ENCODE data around the gene PREP. TPM values are rescaled to one million over a fixed set of nuclear protein-coding genes. Genes with fewer than 3 reads are reported as not detected.

PREP gene
- total and polyA plus RNA-seq, 2 donors, result 17.8 to 23.2 TPM

GRCh38 chr6:105364243-105364642 lies 38.6 kb downstream of the PREP start:
- DNase-seq (ENCODE audit: low read depth in 6 of 9, low spot score in 9 of 9), result no peak
- peaks cover 13 to 35% of the 10 kb centered on the region in 2 donors for H3K36me3 ChIP-seq (ENCODE audit: control insufficient read depth in 2 of 2, insufficient read depth in 2 of 2, low read length in 1 of 2)
- no peak overlapping the region for H3K27ac ChIP-seq (ENCODE audit: low read depth in 1 of 2, low read length in 1 of 2)
- no peaks in the 10 kb centered on the region for H3K27me3 ChIP-seq (ENCODE audit: control insufficient read depth in 2 of 2, insufficient read depth in 1 of 2, low read length in 1 of 2)
- H3K9me3 ChIP-seq (ENCODE audit: control insufficient read depth in 2 of 2, insufficient read depth in 1 of 2, low read length in 1 of 2), result no peaks in the 10 kb centered on the region
- H3K4me3 ChIP-seq (ENCODE audit: low read length in 2 of 2), result no peak overlapping the region
- 91% methylated on average over 11 of the region's 11 CpGs for WGBS
- H3K4me1 ChIP-seq (ENCODE audit: control insufficient read depth in 2 of 2, insufficient read depth in 2 of 2, low read length in 2 of 2), result no peaks in the 10 kb centered on the region

- H3K27me3 ChIP-seq (ENCODE audit: control insufficient read depth in 2 of 2, insufficient read depth in 1 of 2, low read length in 1 of 2), result no peaks in the 10 kb centered on the region
- 80% methylated on average over 1 of the region's 1 CpG for WGBS
- DNase-seq (ENCODE audit: low read depth in 6 of 9, low spot score in 9 of 9), result no peak
- no peak overlapping the region for H3K4me3 ChIP-seq (ENCODE audit: low read length in 2 of 2)
- H3K4me1 ChIP-seq (ENCODE audit: control insufficient read depth in 2 of 2, insufficient read depth in 2 of 2, low read length in 2 of 2), result no peaks in the 10 kb centered on the region
- no peaks in the 10 kb centered on the region for H3K9me3 ChIP-seq (ENCODE audit: control insufficient read depth in 2 of 2, insufficient read depth in 1 of 2, low read length in 1 of 2)
- peak overlapping the region in 1 of 2 donors; percentile 22 for H3K27ac ChIP-seq (ENCODE audit: low read depth in 1 of 2, low read length in 1 of 2)
- peaks cover 18 to 35% of the 10 kb centered on the region in 2 donors for H3K36me3 ChIP-seq (ENCODE audit: control insufficient read depth in 2 of 2, insufficient read depth in 2 of 2, low read length in 1 of 2)
These were observed 39.7 kb downstream of the PREP start for GRCh38 chr6:105363100-105363754.

- WGBS, result 98% methylated on average over 10 of the region's 10 CpGs
- Histone ChIP-seq H3K27me3 (ENCODE audit: control insufficient read depth in 2 of 2, insufficient read depth in 1 of 2, low read length in 1 of 2) (no peaks in the 10 kb centered on the region), H3K27ac (ENCODE audit: low read depth in 1 of 2, low read length in 1 of 2) (no peak overlapping the region), H3K4me1 (ENCODE audit: control insufficient read depth in 2 of 2, insufficient read depth in 2 of 2, low read length in 2 of 2) (no peaks in the 10 kb centered on the region), H3K9me3 (ENCODE audit: control insufficient read depth in 2 of 2, insufficient read depth in 1 of 2, low read length in 1 of 2) (no peaks in the 10 kb centered on the region), H3K36me3 (ENCODE audit: control insufficient read depth in 2 of 2, insufficient read depth in 2 of 2, low read length in 1 of 2) (peaks cover 17 to 36% of the 10 kb centered on the region in 2 donors), H3K4me3 (ENCODE audit: low read length in 2 of 2) (no peak overlapping the region)
- DNase-seq (ENCODE audit: low read depth in 6 of 9, low spot score in 9 of 9), result no peak
These were observed 43.2 kb downstream of the PREP start for GRCh38 chr6:105359419-105360370.

- Histone ChIP-seq H3K36me3 (ENCODE audit: control insufficient read depth in 2 of 2, insufficient read depth in 2 of 2, low read length in 1 of 2) (peaks cover 14 to 39% of the 10 kb centered on the region in 2 donors), H3K4me1 (ENCODE audit: control insufficient read depth in 2 of 2, insufficient read depth in 2 of 2, low read length in 2 of 2) (no peaks in the 10 kb centered on the region), H3K27ac (ENCODE audit: low read depth in 1 of 2, low read length in 1 of 2) (no peak overlapping the region), H3K9me3 (ENCODE audit: control insufficient read depth in 2 of 2, insufficient read depth in 1 of 2, low read length in 1 of 2) (no peaks in the 10 kb centered on the region), H3K27me3 (ENCODE audit: control insufficient read depth in 2 of 2, insufficient read depth in 1 of 2, low read length in 1 of 2) (no peaks in the 10 kb centered on the region), H3K4me3 (ENCODE audit: low read length in 2 of 2) (no peak overlapping the region)
- DNase-seq (ENCODE audit: low read depth in 6 of 9, low spot score in 9 of 9), result no peak
- WGBS, result 99% methylated on average over 1 of the region's 1 CpG
These were observed 45.7 kb downstream of the PREP start for GRCh38 chr6:105357165-105357564.

GRCh38 chr6:105352037-105352617 lies 50.8 kb downstream of the PREP start:
- H3K9me3 ChIP-seq (ENCODE audit: control insufficient read depth in 2 of 2, insufficient read depth in 1 of 2, low read length in 1 of 2), result no peaks in the 10 kb centered on the region
- no peak overlapping the region for H3K27ac ChIP-seq (ENCODE audit: low read depth in 1 of 2, low read length in 1 of 2)

GRCh38 chr6:105348897-105349296 lies 54.0 kb downstream of the PREP start:
- DNase-seq (ENCODE audit: low read depth in 6 of 9, low spot score in 9 of 9), result no peak
- H3K4me3 ChIP-seq (ENCODE audit: low read length in 2 of 2), result no peak overlapping the region
- H3K27me3 ChIP-seq (ENCODE audit: control insufficient read depth in 2 of 2, insufficient read depth in 1 of 2, low read length in 1 of 2), result no peaks in the 10 kb centered on the region
- no peaks in the 10 kb centered on the region for H3K9me3 ChIP-seq (ENCODE audit: control insufficient read depth in 2 of 2, insufficient read depth in 1 of 2, low read length in 1 of 2)
- H3K27ac ChIP-seq (ENCODE audit: low read depth in 1 of 2, low read length in 1 of 2), result no peak overlapping the region
- H3K4me1 ChIP-seq (ENCODE audit: control insufficient read depth in 2 of 2, insufficient read depth in 2 of 2, low read length in 2 of 2), result no peaks in the 10 kb centered on the region
- 99% methylated on average over 1 of the region's 1 CpG for WGBS
- H3K36me3 ChIP-seq (ENCODE audit: control insufficient read depth in 2 of 2, insufficient read depth in 2 of 2, low read length in 1 of 2), result peaks cover 11 to 52% of the 10 kb centered on the region in 2 donors

More at GRCh38 chr6:105352037-105352617, 50.8 kb downstream of the PREP start:
- Histone ChIP-seq H3K27me3 (ENCODE audit: control insufficient read depth in 2 of 2, insufficient read depth in 1 of 2, low read length in 1 of 2) (no peaks in the 10 kb centered on the region), H3K4me3 (ENCODE audit: low read length in 2 of 2) (no peak overlapping the region), H3K4me1 (ENCODE audit: control insufficient read depth in 2 of 2, insufficient read depth in 2 of 2, low read length in 2 of 2) (no peaks in the 10 kb centered on the region), H3K36me3 (ENCODE audit: control insufficient read depth in 2 of 2, insufficient read depth in 2 of 2, low read length in 1 of 2) (peaks cover 12 to 49% of the 10 kb centered on the region in 2 donors)
- 98% methylated on average over 4 of the region's 4 CpGs for WGBS
- DNase-seq (ENCODE audit: low read depth in 6 of 9, low spot score in 9 of 9), result no peak

GRCh38 chr6:105346052-105346451 lies 56.8 kb downstream of the PREP start:
- no peak for DNase-seq (ENCODE audit: low read depth in 6 of 9, low spot score in 9 of 9)
- no peak overlapping the region for H3K27ac ChIP-seq (ENCODE audit: low read depth in 1 of 2, low read length in 1 of 2)
- H3K9me3 ChIP-seq (ENCODE audit: control insufficient read depth in 2 of 2, insufficient read depth in 1 of 2, low read length in 1 of 2), result no peaks in the 10 kb centered on the region
- WGBS, result 93% methylated on average over 3 of the region's 3 CpGs
- H3K4me3 ChIP-seq (ENCODE audit: low read length in 2 of 2), result no peak overlapping the region
- peaks cover 2 to 34% of the 10 kb centered on the region in 2 donors for H3K36me3 ChIP-seq (ENCODE audit: control insufficient read depth in 2 of 2, insufficient read depth in 2 of 2, low read length in 1 of 2)
- no peaks in the 10 kb centered on the region for H3K4me1 ChIP-seq (ENCODE audit: control insufficient read depth in 2 of 2, insufficient read depth in 2 of 2, low read length in 2 of 2)
- H3K27me3 ChIP-seq (ENCODE audit: control insufficient read depth in 2 of 2, insufficient read depth in 1 of 2, low read length in 1 of 2), result no peaks in the 10 kb centered on the region

- Histone ChIP-seq H3K4me1 (ENCODE audit: control insufficient read depth in 2 of 2, insufficient read depth in 2 of 2, low read length in 2 of 2) (no peaks in the 10 kb centered on the region), H3K27me3 (ENCODE audit: control insufficient read depth in 2 of 2, insufficient read depth in 1 of 2, low read length in 1 of 2) (no peaks in the 10 kb centered on the region), H3K4me3 (ENCODE audit: low read length in 2 of 2) (no peak overlapping the region), H3K27ac (ENCODE audit: low read depth in 1 of 2, low read length in 1 of 2) (no peak overlapping the region), H3K36me3 (ENCODE audit: control insufficient read depth in 2 of 2, insufficient read depth in 2 of 2, low read length in 1 of 2) (peaks cover 2 to 29% of the 10 kb centered on the region in 2 donors), H3K9me3 (ENCODE audit: control insufficient read depth in 2 of 2, insufficient read depth in 1 of 2, low read length in 1 of 2) (no peaks in the 10 kb centered on the region)
- WGBS, result 95% methylated on average over 4 of the region's 4 CpGs
- no peak for DNase-seq (ENCODE audit: low read depth in 6 of 9, low spot score in 9 of 9)
These were observed 57.4 kb downstream of the PREP start for GRCh38 chr6:105345506-105345905.

- Histone ChIP-seq H3K36me3 (ENCODE audit: control insufficient read depth in 2 of 2, insufficient read depth in 2 of 2, low read length in 1 of 2) (peaks cover 2 to 28% of the 10 kb centered on the region in 2 donors), H3K27ac (ENCODE audit: low read depth in 1 of 2, low read length in 1 of 2) (no peak overlapping the region), H3K9me3 (ENCODE audit: control insufficient read depth in 2 of 2, insufficient read depth in 1 of 2, low read length in 1 of 2) (no peaks in the 10 kb centered on the region), H3K4me1 (ENCODE audit: control insufficient read depth in 2 of 2, insufficient read depth in 2 of 2, low read length in 2 of 2) (no peaks in the 10 kb centered on the region), H3K4me3 (ENCODE audit: low read length in 2 of 2) (no peak overlapping the region), H3K27me3 (ENCODE audit: control insufficient read depth in 2 of 2, insufficient read depth in 1 of 2, low read length in 1 of 2) (no peaks in the 10 kb centered on the region)
- 99% methylated on average over 2 of the region's 2 CpGs for WGBS
- DNase-seq (ENCODE audit: low read depth in 6 of 9, low spot score in 9 of 9), result no peak
These were observed 58.0 kb downstream of the PREP start for GRCh38 chr6:105344881-105345370.
